GM23338 (cell line): ENCODE results near the gene LRTM2. TPM values are rescaled to one million over a fixed set of nuclear protein-coding genes. Genes with fewer than 3 reads are reported as not detected.

Experiments
- ATAC-seq: fragments of 200-7000 bp; cut with Tn5 transposase; 3 replicates; pipeline ENCODE4 v1.9.1; 2020
- DNase-seq: peaks from one replicate; pipeline ENCODE4 v3.0.0-alpha.2; 2015; ENCODE audit warnings: low spot score
- H2AFZ ChIP-seq: fragments of 200-600 bp; sonication (generic); 2 replicates; pipeline ENCODE4 v1.8.0; 2016; ENCODE audit warnings: antibody characterized with exemption, mild to moderate bottlenecking, moderate library complexity
- H3F3A ChIP-seq: fragments of 200-600 bp; sonication (generic); replicated peaks from 2 replicates; pipeline ENCODE4 v1.8.0; 2017; ENCODE audit warnings: antibody characterized with exemption, mixed run types, low read depth
- H3K27ac ChIP-seq: fragments of 200-600 bp; sonication (generic); 2 replicates; pipeline ENCODE4 v1.6.1; 2016; ENCODE audit warnings: low read depth
- H3K27me3 ChIP-seq: fragments of 200-600 bp; sonication (generic); 2 replicates; pipeline ENCODE4 v1.8.0; 2016; ENCODE audit warnings: mild to moderate bottlenecking, mixed run types, moderate library complexity; ENCODE audit not compliant: insufficient read depth
- H3K36me3 ChIP-seq: fragments of 200-600 bp; sonication (generic); 2 replicates; pipeline ENCODE4 v1.8.0; 2016; ENCODE audit warnings: mild to moderate bottlenecking; ENCODE audit not compliant: insufficient read depth
- H3K4me1 ChIP-seq: fragments of 200-600 bp; sonication (generic); 2 replicates; pipeline ENCODE4 v1.8.0; 2016; ENCODE audit warnings: mild to moderate bottlenecking, moderate library complexity; ENCODE audit not compliant: insufficient read depth
- H3K4me2 ChIP-seq: fragments of 200-600 bp; sonication (generic); 2 replicates; pipeline ENCODE4 v1.7.1; 2017; ENCODE audit warnings: mixed run types
- H3K4me3 ChIP-seq: fragments of 200-600 bp; sonication (generic); 2 replicates; pipeline ENCODE4 v1.6.1; 2016; ENCODE audit warnings: mixed run types
- H3K79me2 ChIP-seq: fragments of 200-600 bp; sonication (generic); replicated peaks from 2 replicates; pipeline ENCODE4 v1.8.0; 2017; ENCODE audit warnings: mild to moderate bottlenecking; ENCODE audit not compliant: insufficient read depth
- H3K9me2 ChIP-seq: fragments of 200-600 bp; sonication (generic); 2 replicates; pipeline ENCODE4 v1.8.0; 2017; ENCODE audit not compliant: insufficient read depth
- H4K20me1 ChIP-seq: fragments of 200-600 bp; sonication (generic); replicated peaks from 2 replicates; pipeline ENCODE4 v1.8.0; 2017; ENCODE audit warnings: mild to moderate bottlenecking; ENCODE audit not compliant: insufficient read depth
- H3K27ac Mint-ChIP-seq: 2 replicates; pipeline ENCODE4 v1.8.0; 2020; ENCODE audit warnings: inconsistent platforms, mild to moderate bottlenecking, moderate library complexity, mixed read lengths
- H3K27me3 Mint-ChIP-seq: 3 replicates; pipeline ENCODE4 v1.8.0; 2022; ENCODE audit warnings: low read depth, mild to moderate bottlenecking, moderate library complexity, mixed read lengths, inconsistent platforms; ENCODE audit not compliant: insufficient read depth, poor library complexity
- H3K36me3 Mint-ChIP-seq: 3 replicates; pipeline ENCODE4 v1.8.0; 2021; ENCODE audit warnings: low read depth, mild to moderate bottlenecking, inconsistent platforms, moderate library complexity, mixed read lengths
- H3K4me1 Mint-ChIP-seq: 3 replicates; pipeline ENCODE4 v1.8.0; 2020; ENCODE audit warnings: mild to moderate bottlenecking, inconsistent platforms, mixed read lengths
- H3K4me3 Mint-ChIP-seq: 3 replicates; pipeline ENCODE4 v1.8.0; 2021; ENCODE audit warnings: moderate library complexity, mild to moderate bottlenecking, inconsistent platforms, mixed read lengths
- H3K9me3 Mint-ChIP-seq: 3 replicates; pipeline ENCODE4 v1.8.0; 2020; ENCODE audit warnings: moderate library complexity, mild to moderate bottlenecking, inconsistent platforms, mixed read lengths
- CREB1 ChIP-seq: fragments of 250-450 bp; sonication (Bioruptor Pico); IDR thresholded peaks from 2 replicates; pipeline ENCODE4 v1.5.0; 2020; ENCODE audit warnings: low read depth, mild to moderate bottlenecking, moderate library complexity
- CTCF ChIP-seq, 2 experiments: fragments of 200-600 bp in 1 of 2; sonication (generic) in 1 of 2; conservative IDR thresholded peaks; 2 replicates each; pipeline versions ENCODE4 v1.5.1 to v1.6.1; 2016 to 2017; ENCODE audit warnings: antibody characterized with exemption in 2 of 2, low read depth in 2 of 2, mild to moderate bottlenecking in 2 of 2, moderate library complexity in 1 of 2
- EZH2 ChIP-seq: fragments of 200-600 bp; sonication (generic); IDR thresholded peaks from one replicate; pipeline ENCODE4 v1.8.0; 2017; ENCODE audit warnings: antibody characterized with exemption, mild to moderate bottlenecking, low read depth; ENCODE audit not compliant: unreplicated experiment
- EZH2phosphoT487 ChIP-seq: fragments of 200-600 bp; sonication (generic); IDR thresholded peaks from one replicate; pipeline ENCODE4 v1.8.1; 2018; ENCODE audit warnings: antibody characterized with exemption; ENCODE audit not compliant: unreplicated experiment
- POLR2AphosphoS5 ChIP-seq: IDR thresholded peaks from 2 replicates; pipeline ENCODE4 v1.6.1; 2016; ENCODE audit warnings: antibody characterized with exemption, low read depth
- REST ChIP-seq: IDR thresholded peaks from one replicate; pipeline ENCODE4 v1.6.1; 2018; ENCODE audit warnings: antibody characterized with exemption; ENCODE audit not compliant: unreplicated experiment
- STAT1 ChIP-seq: IDR thresholded peaks from one replicate; pipeline ENCODE4 v1.6.1; 2016; ENCODE audit warnings: antibody characterized with exemption; ENCODE audit not compliant: unreplicated experiment
- ZNF114 ChIP-seq: fragments of 250-450 bp; sonication (Bioruptor Pico); IDR thresholded peaks from 2 replicates; pipeline ENCODE4 v1.5.0; 2020; ENCODE audit warnings: mild to moderate bottlenecking, moderate library complexity
- polyA plus RNA-seq: library from polyadenylated mRNA; unstranded; fragments of >200 nt; fragmentation: Nextera tagmentation; extraction: Ambion mirVana; gene quantifications from 2 replicates; pipeline ENCODE4 v1.2.1, GENCODE V29; 2016
- total RNA-seq: library from RNA; depleted of rRNA; stranded (reverse); fragments of >200 nt; shearing (Covaris generic); gene quantifications from 2 replicates; pipeline ENCODE4 v1.2.3, GENCODE V29; 2014
- TF ChIP-seq, protein P1 (sequence below): fragments of 250-450 bp; sonication (Bioruptor Pico); IDR thresholded peaks from 2 replicates; pipeline ENCODE4 v1.5.0; 2020; ENCODE audit warnings: mild to moderate bottlenecking, moderate library complexity

Gene LRTM2
- total and polyA plus RNA-seq, 2 experiments from 2014 or later, result 0.08 TPM; not detected in 1

- H3K4me3 Mint-ChIP-seq, result no peak overlapping the region
- DNase-seq (no peak), ATAC-seq (no peak)
- Histone ChIP-seq H3K79me2 (no peaks in the 10 kb centered on the region), H3K4me2 (no peak overlapping the region), H3K9me2 (no peaks in the 10 kb centered on the region), H2AFZ (no peak overlapping the region), H3K27ac (no peak overlapping the region), H3F3A (no peaks in the 10 kb centered on the region), H3K27me3 (no peaks in the 10 kb centered on the region), H3K36me3 (no peaks in the 10 kb centered on the region), H3K4me1 (no peaks in the 10 kb centered on the region), H4K20me1 (no peaks in the 10 kb centered on the region), H3K4me3 (no peak overlapping the region)
- no peak overlapping the region for H3K27ac Mint-ChIP-seq
- H3K27me3 Mint-ChIP-seq, result peaks cover 10% of the 10 kb centered on the region
- peaks cover 40% of the 10 kb centered on the region for H3K4me1 Mint-ChIP-seq
- TF ChIP-seq CREB1 (CRISPR knock-in tag) (no peak), EZH2 (no peak)
- H3K36me3 Mint-ChIP-seq, result no peaks in the 10 kb centered on the region
- H3K9me3 Mint-ChIP-seq, result no peaks in the 10 kb centered on the region
Measured at GRCh38 chr12:1837541-1838204, 17.3 kb downstream of the LRTM2 start.

- Mint-ChIP-seq H3K4me3 (no peak overlapping the region), H3K9me3 (no peaks in the 10 kb centered on the region), H3K27ac (no peak overlapping the region), H3K4me1 (peaks cover 44% of the 10 kb centered on the region), H3K27me3 (peaks cover 10% of the 10 kb centered on the region), H3K36me3 (no peaks in the 10 kb centered on the region)
- no peak overlapping the region for H2AFZ ChIP-seq
- no peaks in the 10 kb centered on the region for H3K9me2 ChIP-seq
- no peaks in the 10 kb centered on the region for H3F3A ChIP-seq
- no peaks in the 10 kb centered on the region for H3K79me2 ChIP-seq
- H3K27me3 ChIP-seq, result no peaks in the 10 kb centered on the region
- H3K4me1 ChIP-seq, result no peaks in the 10 kb centered on the region
- no peaks in the 10 kb centered on the region for H4K20me1 ChIP-seq
- no peak overlapping the region for H3K27ac ChIP-seq
- no peaks in the 10 kb centered on the region for H3K36me3 ChIP-seq
- H3K4me2 ChIP-seq, result no peak overlapping the region
- no peak overlapping the region for H3K4me3 ChIP-seq
- no peak for DNase-seq
- ATAC-seq, result no peak
- no peak for TF ChIP-seq REST
- no peak for TF ChIP-seq CTCF (conservative IDR thresholded peaks at IDR 0.05; ENCODE audit: low read depth in 2 of 2)
- no peak for TF ChIP-seq POLR2AphosphoS5
- TF ChIP-seq, protein P1, sequence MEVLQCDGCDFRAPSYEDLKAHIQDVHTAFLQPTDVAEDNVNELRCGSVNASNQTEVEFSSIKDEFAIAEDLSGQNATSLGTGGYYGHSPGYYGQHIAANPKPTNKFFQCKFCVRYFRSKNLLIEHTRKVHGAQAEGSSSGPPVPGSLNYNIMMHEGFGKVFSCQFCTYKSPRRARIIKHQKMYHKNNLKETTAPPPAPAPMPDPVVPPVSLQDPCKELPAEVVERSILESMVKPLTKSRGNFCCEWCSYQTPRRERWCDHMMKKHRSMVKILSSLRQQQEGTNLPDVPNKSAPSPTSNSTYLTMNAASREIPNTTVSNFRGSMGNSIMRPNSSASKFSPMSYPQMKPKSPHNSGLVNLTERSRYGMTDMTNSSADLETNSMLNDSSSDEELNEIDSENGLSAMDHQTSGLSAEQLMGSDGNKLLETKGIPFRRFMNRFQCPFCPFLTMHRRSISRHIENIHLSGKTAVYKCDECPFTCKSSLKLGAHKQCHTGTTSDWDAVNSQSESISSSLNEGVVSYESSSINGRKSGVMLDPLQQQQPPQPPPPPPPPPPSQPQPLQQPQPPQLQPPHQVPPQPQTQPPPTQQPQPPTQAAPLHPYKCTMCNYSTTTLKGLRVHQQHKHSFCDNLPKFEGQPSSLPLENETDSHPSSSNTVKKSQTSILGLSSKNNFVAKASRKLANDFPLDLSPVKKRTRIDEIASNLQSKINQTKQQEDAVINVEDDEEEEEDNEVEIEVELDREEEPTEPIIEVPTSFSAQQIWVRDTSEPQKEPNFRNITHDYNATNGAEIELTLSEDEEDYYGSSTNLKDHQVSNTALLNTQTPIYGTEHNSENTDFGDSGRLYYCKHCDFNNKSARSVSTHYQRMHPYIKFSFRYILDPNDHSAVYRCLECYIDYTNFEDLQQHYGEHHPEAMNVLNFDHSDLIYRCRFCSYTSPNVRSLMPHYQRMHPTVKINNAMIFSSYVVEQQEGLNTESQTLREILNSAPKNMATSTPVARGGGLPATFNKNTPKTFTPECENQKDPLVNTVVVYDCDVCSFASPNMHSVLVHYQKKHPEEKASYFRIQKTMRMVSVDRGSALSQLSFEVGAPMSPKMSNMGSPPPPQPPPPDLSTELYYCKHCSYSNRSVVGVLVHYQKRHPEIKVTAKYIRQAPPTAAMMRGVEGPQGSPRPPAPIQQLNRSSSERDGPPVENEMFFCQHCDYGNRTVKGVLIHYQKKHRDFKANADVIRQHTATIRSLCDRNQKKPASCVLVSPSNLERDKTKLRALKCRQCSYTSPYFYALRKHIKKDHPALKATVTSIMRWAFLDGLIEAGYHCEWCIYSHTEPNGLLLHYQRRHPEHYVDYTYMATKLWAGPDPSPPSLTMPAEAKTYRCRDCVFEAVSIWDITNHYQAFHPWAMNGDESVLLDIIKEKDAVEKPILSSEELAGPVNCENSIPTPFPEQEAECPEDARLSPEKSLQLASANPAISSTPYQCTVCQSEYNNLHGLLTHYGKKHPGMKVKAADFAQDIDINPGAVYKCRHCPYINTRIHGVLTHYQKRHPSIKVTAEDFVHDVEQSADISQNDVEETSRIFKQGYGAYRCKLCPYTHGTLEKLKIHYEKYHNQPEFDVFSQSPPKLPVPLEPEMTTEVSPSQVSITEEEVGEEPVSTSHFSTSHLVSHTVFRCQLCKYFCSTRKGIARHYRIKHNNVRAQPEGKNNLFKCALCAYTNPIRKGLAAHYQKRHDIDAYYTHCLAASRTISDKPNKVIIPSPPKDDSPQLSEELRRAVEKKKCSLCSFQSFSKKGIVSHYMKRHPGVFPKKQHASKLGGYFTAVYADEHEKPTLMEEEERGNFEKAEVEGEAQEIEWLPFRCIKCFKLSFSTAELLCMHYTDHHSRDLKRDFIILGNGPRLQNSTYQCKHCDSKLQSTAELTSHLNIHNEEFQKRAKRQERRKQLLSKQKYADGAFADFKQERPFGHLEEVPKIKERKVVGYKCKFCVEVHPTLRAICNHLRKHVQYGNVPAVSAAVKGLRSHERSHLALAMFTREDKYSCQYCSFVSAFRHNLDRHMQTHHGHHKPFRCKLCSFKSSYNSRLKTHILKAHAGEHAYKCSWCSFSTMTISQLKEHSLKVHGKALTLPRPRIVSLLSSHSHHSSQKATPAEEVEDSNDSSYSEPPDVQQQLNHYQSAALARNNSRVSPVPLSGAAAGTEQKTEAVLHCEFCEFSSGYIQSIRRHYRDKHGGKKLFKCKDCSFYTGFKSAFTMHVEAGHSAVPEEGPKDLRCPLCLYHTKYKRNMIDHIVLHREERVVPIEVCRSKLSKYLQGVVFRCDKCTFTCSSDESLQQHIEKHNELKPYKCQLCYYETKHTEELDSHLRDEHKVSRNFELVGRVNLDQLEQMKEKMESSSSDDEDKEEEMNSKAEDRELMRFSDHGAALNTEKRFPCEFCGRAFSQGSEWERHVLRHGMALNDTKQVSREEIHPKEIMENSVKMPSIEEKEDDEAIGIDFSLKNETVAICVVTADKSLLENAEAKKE (CRISPR knock-in tag), result no peak
- no peak for TF ChIP-seq EZH2phosphoT487
- TF ChIP-seq STAT1, result no peak
- no peak for TF ChIP-seq ZNF114 (CRISPR knock-in tag)
Measured at GRCh38 chr12:1838205-1838993, 18.0 kb downstream of the LRTM2 start.
